WI38 (cell line): ENCODE results near the gene HK2.

Experiments
- H3K4me3 ChIP-seq: 2 replicates; pipeline ENCODE4 v1.5.1; 2011; ENCODE audit warnings: low read depth, mild to moderate bottlenecking, control low read depth, low read length
- CTCF ChIP-seq: IDR thresholded peaks from 2 replicates; pipeline ENCODE4 v1.5.1; 2012; ENCODE audit warnings: low read depth, mild to moderate bottlenecking, control low read depth, low read length

The HK2 gene

GRCh38 chr2:74814102-74814501 lies 19.8 kb upstream of the HK2 start:
- TF ChIP-seq CTCF: no peak
- no peak overlapping the region for H3K4me3 ChIP-seq

- TF ChIP-seq CTCF: no peak
- no peak overlapping the region for H3K4me3 ChIP-seq
Measured at GRCh38 chr2:74815941-74816340, 18.0 kb upstream of the HK2 start.

GRCh38 chr2:74816540-74817303 lies 17.2 kb upstream of the HK2 start:
- no peak for TF ChIP-seq CTCF
- no peak overlapping the region for H3K4me3 ChIP-seq

- H3K4me3 ChIP-seq: no peak overlapping the region
- TF ChIP-seq CTCF: no peak
Measured at GRCh38 chr2:74817304-74817675, 16.6 kb upstream of the HK2 start.

- H3K4me3 ChIP-seq: no peak overlapping the region
- no peak for TF ChIP-seq CTCF
Measured at GRCh38 chr2:74819702-74820101, 14.2 kb upstream of the HK2 start.

GRCh38 chr2:74821177-74822126 lies 12.5 kb upstream of the HK2 start:
- no peak for TF ChIP-seq CTCF

More at GRCh38 chr2:74821177-74822126, 12.5 kb upstream of the HK2 start:
- no peak overlapping the region for H3K4me3 ChIP-seq
